HG03460 (cell line): ENCODE data around the gene PDE6A.
"Not testable (repeated sequence)": the region's sequence is repeated elsewhere in the genome, so short reads cannot be mapped to it uniquely, and the experiment has no call there.

Experiments
- ATAC-seq: cut with Tn5 transposase; IDR thresholded peaks from one replicate; pipeline ENCODE4 v1.9.1; 2021; ENCODE audit not compliant: unreplicated experiment

PDE6A gene

DNA sequence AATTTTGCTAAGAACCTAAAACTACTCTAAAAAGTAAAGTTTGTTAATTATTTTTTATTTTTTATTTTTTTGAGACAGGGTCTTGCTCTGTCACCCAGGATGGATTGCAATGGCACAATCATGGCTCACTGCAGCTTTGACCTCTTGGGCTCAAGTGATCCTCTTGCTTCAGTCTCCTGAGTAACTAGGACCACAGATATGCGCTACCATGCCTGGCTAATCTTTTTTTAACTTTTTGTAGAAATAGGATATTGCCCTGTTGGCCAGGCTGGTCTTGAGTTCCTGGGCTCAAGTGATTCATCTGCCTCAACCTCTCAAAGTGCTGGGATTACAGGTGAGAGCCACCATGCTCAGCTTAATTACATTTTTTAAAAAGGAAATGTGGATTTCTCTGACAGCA is 45.8 kb downstream of the PDE6A start:
- no peak for ATAC-seq

DNA sequence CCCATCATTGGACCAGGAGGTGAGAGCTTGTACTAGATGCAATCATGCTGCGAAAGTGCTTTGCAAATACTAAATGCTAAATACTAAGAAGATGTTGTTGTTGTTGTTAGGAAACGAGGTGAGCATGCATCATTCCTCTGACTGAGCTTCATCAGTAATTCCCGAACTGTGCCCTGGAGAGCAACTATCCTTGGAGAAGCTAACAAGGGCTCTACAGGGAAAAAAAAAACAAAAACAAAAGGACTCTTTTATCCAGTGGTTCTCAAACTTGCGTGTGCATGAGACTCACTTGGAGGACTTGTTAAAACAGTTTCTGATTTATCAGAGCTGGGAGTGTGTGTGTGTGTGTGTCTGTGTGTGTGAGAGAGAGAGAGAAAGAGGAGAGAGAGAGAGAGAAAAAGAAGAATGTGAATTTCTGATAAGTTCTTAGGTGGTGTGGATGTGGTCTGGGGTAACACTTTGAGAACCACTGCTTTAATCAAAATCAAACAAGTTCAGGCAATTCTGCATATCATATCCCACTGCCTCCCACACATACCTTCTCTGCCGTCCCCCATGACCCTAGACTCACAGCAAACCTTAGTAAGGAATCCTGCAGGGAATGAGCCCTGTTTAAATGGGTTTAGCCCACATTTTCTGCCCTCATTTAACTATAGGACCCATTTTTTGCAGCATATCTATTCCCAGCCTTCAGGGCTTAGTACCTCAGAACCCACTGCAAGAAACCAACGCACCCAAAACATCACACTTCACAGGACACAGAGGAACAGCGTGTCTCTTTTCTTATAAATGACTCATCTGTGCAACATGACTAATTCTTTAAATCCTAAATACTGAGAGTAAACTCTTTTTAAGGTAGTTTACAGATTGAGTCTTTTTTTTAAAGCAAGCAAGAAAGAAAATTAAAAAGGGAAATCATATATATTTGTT is 48.9 kb downstream of the PDE6A start:
- ATAC-seq = no peak

DNA sequence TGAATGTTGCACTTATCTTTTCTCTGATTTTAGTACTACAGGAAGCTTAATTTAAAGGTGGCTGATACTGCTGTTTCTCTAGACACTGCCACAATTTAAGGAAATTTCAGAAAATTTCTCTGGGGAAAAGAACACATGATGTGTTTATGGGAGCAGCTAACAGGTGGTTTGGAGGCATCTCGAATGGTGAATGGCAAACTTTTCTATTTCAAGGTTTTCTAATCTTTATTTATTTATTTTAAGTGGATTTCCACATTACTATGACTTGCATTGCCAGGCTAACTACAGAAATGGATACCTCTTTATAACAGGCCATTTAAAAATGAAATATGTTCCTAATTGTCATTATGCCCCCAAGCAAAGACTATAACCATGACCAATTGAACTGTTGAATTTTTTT is 50.4 kb downstream of the PDE6A start:
- ATAC-seq = no peak

GRCh38 chr5:149893403-149893931 is 51.1 kb downstream of the PDE6A start:
- no peak for ATAC-seq

- no peak for ATAC-seq
These were observed 52.0 kb downstream of the PDE6A start for GRCh38 chr5:149892594-149892993.

GRCh38 chr5:149888280-149888679 is 56.3 kb downstream of the PDE6A start:
- ATAC-seq = no peak

DNA sequence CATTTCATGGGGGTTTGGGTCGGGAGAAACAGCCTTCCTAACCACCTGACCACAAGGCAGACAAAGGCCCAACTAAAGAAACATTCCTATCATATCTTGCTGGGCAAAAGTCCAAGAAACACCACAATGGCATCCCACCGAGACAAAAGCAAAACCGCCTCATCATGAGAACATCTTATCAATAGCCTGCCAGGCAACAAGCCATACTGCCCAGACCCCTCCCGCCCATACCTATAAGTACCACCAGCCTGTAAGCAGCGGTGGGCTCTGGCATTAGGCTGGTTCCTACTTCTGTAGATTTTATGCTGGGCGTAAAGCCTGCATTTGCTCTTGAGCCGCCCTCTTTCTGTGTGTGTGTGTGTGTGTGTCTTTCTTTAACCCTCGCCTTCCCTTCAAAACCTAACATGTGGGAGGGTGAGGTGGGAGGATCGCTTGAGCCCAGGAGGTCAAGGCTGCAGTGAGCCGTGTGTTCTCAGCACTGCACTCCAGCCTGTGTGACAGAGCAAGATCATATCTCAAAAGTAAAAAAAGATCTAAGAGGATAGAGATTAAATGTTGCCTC is 56.9 kb downstream of the PDE6A start:
- no peak for ATAC-seq

- ATAC-seq = no peak
These were observed 57.7 kb downstream of the PDE6A start for GRCh38 chr5:149886692-149887470.

DNA sequence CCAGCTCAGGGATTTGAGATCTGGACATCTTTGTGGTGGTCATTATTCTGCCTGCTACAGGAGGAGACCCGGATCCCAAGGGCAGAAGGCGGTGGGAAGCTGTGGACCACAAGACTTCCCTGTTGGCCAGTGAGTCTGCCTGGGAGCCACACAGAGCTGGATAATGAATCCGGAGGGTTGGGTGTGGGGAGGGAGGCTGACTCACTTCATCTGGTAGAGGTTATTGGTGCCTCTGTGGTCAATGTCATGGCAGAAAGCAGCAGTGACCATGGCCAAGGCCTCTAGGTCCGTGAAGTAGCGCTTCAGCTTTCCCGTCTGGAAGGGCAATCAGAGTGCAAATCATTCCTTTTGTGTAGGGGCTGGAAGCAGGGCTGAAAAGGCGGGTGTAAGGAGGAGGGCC is 58.5 kb downstream of the PDE6A start:
- no peak for ATAC-seq

- no peak for ATAC-seq
These were observed 59.1 kb downstream of the PDE6A start for GRCh38 chr5:149885513-149885912.

DNA sequence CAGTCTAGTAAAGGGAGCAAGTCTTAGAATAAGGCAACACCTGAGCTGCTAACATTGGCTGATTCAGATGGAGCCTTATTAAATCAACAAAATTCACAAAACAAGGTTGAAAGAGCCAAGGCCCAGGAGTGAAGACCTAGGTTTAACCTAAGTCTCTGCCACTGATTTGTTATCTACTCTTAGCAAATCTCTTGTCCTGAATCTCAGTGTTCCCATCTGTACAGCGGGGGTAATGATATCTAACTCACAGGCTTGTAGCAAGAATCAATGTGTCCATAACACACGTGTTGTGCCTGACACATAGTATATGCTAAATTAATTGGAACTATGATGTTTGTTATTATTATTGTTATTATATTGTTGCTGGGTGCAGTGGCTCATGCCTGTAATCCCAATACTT is 61.0 kb downstream of the PDE6A start:
- ATAC-seq = no peak

- ATAC-seq = not testable (repeated sequence)
These were observed 62.0 kb downstream of the PDE6A start for GRCh38 chr5:149882633-149883032.

DNA sequence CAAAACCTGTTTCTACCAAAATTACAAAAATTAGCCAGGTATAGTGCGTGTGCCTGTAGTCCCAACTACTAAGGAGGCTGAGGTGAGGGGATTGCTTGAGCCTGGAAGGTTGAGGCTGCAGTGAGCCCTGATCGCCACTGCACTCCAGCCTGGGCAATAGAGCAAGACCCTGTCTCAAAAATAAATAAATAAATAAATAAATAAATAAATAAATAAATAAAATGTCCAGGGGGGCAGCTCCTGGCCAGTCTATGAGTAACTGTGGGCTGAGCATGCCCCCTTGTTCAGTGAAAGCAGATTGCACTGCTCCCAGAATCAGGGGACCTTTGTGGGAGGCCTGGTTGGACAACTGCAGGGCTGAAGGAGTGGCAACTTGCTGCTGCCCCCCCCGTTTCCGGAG is 62.7 kb downstream of the PDE6A start:
- ATAC-seq = no peak

- ATAC-seq = no peak
These were observed 63.4 kb downstream of the PDE6A start for GRCh38 chr5:149881069-149881622.

DNA sequence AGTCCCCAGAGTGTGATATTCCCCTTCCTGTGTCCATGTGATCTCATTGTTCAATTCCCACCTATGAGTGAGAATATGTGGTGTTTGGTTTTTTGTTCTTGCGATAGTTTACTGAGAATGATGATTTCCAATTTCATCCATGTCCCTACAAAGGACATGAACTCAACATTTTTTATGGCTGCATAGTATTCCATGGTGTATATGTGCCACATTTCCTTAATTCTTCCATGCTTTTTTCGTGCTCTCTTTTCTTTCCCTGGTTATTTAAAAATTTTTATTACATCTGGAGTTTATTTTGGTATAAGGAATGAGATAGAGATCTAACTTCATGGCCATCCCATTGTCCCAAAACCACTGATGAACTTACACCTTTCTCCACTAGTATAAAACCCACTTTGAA is 65.0 kb downstream of the PDE6A start:
- ATAC-seq = not testable (repeated sequence)

DNA sequence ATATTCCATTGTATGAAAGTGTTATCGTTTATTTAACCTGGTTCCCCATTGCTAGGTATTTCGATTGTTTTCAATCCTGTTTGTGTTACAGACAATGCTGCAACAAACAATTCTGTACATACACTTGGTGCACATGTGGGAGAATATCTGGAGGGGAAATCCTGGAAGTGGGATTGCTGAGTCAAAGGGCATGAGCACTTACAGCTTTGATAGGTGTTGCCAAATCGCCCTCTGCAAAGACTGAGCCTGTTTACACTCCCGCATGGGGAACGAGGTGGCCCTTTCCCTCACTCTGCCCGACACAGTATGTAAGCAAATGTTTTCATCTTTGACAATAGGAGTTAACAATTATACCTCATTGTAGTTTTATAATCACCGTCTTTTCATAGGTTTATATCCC is 66.2 kb downstream of the PDE6A start:
- ATAC-seq = no peak

GRCh38 chr5:149873896-149874295 is 70.7 kb downstream of the PDE6A start:
- no peak for ATAC-seq

GRCh38 chr5:149872351-149873040 is 72.1 kb downstream of the PDE6A start:
- ATAC-seq = no peak

DNA sequence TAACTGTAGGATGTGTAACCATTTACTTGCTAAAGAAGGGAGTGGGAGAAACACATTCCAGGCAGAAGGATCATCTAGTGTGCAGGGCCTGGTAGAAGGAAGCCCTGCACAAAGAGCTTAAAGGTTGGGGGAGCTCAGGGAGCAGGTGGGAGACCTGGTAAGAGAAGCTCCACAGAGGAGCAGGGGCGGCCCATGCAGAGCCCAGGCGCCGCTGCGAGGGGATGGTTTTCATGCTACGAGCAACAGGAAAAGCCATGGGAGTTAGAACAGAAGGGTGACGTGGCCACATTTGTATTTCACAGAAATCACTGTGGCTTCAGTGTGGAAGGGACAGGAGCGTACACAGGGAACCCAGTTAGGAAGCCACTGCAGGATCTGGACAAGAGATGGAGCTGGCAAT is 73.1 kb downstream of the PDE6A start:
- no peak for ATAC-seq

DNA sequence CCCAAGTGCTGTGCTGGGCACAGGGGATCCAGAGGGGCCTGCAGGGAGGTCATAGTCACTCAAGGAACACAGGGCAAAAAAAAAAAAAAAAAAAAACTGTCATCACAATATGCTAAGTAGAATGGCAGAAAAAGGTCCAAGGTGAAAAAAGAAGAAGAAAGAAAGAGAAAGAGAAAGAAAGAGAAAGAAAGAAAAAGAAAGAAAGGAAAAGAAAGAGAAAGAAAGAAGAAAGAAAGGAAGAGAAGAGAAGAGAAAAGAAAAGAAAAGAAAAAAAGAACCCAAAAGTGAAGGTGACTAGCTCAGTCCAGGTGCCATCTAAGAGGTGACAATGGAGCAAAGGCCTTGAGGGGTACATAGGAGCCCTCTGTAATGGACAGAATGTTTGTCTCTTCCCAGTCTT is 73.9 kb downstream of the PDE6A start:
- no peak for ATAC-seq

- no peak for ATAC-seq
These were observed 74.4 kb downstream of the PDE6A start for GRCh38 chr5:149870232-149870631.
